Measurements from ENCODE around the gene TEX48.
A peak's percentile ranks its signal among the peaks of the same experiment; 100 is the strongest.

Gene TEX48

GRCh38 chr9:114681594-114682332 is at the start of gene TEX48:
TEX48 (minus strand) TSS chr9:114682192; CDS start chr9:114671723, 10,469 bp downstream.
- peak; percentile 5 to 42 for DNase-seq

GRCh38 chr9:114731701-114732100 is 49.7 kb upstream of the TEX48 start:
- DNase-seq = no peak

GRCh38 chr9:114729706-114730105 is 47.7 kb upstream of the TEX48 start:
- no peak for DNase-seq

GRCh38 chr9:114725930-114726329 is 43.9 kb upstream of the TEX48 start:
- DNase-seq = no peak

GRCh38 chr9:114724744-114725143 is 42.8 kb upstream of the TEX48 start:
- no peak for DNase-seq

GRCh38 chr9:114723931-114724330 is 41.9 kb upstream of the TEX48 start:
- DNase-seq = no peak

- no peak for DNase-seq
Observed at GRCh38 chr9:114722937-114723620, 41.1 kb upstream of the TEX48 start.

GRCh38 chr9:114722081-114722621 is 40.2 kb upstream of the TEX48 start:
- no peak for DNase-seq

GRCh38 chr9:114721491-114722079 is 39.6 kb upstream of the TEX48 start:
- DNase-seq = no peak

- no peak for DNase-seq
Observed at GRCh38 chr9:114720086-114720676, 38.2 kb upstream of the TEX48 start.

GRCh38 chr9:114719290-114719689 is 37.3 kb upstream of the TEX48 start:
- no peak for DNase-seq

- no peak for DNase-seq
Observed at GRCh38 chr9:114718801-114719221, 36.8 kb upstream of the TEX48 start.

- DNase-seq = no peak
Observed at GRCh38 chr9:114717908-114718486, 36.0 kb upstream of the TEX48 start.

- DNase-seq = no peak
Observed at GRCh38 chr9:114709636-114710035, 27.6 kb upstream of the TEX48 start.

GRCh38 chr9:114706711-114707110 is 24.7 kb upstream of the TEX48 start:
- no peak for DNase-seq

- no peak for DNase-seq
Observed at GRCh38 chr9:114701988-114702387, 20.0 kb upstream of the TEX48 start.

GRCh38 chr9:114697951-114698351 is 16.0 kb upstream of the TEX48 start:
- DNase-seq = no peak

GRCh38 chr9:114696814-114697544 is 15.0 kb upstream of the TEX48 start:
- DNase-seq = no peak

GRCh38 chr9:114695948-114696347 is 14.0 kb upstream of the TEX48 start:
- DNase-seq = no peak

GRCh38 chr9:114694719-114695269 is 12.8 kb upstream of the TEX48 start:
- no peak for DNase-seq

- no peak for DNase-seq
Observed at GRCh38 chr9:114694146-114694545, 12.2 kb upstream of the TEX48 start.

Data from NCI-H1930 (cell line).